BLaER1 (cell line): ENCODE results near the gene SLC17A6.

Experiments
- H3K27ac ChIP-seq: shearing (Covaris generic); formaldehyde crosslinking; 2 replicates; pipeline ENCODE4 v1.8.1; 2022
- H3K27me3 ChIP-seq: shearing (Covaris generic); formaldehyde crosslinking; 2 replicates; pipeline ENCODE4 v1.8.1; 2022
- H3K36me3 ChIP-seq: shearing (Covaris generic); formaldehyde crosslinking; 2 replicates; pipeline ENCODE4 v1.8.1; 2022
- H3K4me1 ChIP-seq: shearing (Covaris generic); formaldehyde crosslinking; 2 replicates; pipeline ENCODE4 v1.8.1; 2022
- H3K4me2 ChIP-seq: shearing (Covaris generic); formaldehyde crosslinking; 2 replicates; pipeline ENCODE4 v1.8.1; 2022
- H3K4me3 ChIP-seq: shearing (Covaris generic); formaldehyde crosslinking; 2 replicates; pipeline ENCODE4 v1.8.1; 2022
- H3K9ac ChIP-seq: shearing (Covaris generic); formaldehyde crosslinking; 2 replicates; pipeline ENCODE4 v1.8.1; 2022
- H3K9me3 ChIP-seq: shearing (Covaris generic); formaldehyde crosslinking; 2 replicates; pipeline ENCODE4 v1.8.1; 2022
- H4K20me1 ChIP-seq: shearing (Covaris generic); formaldehyde crosslinking; 2 replicates; pipeline ENCODE4 v1.8.1; 2022
- Cebpa-rat ChIP-seq: shearing (Covaris generic); IDR thresholded peaks from 2 replicates; pipeline ENCODE4 v1.8.1; 2022

SLC17A6 gene

GRCh38 chr11:22337596-22338485 is at the start of gene SLC17A6:
SLC17A6 (plus strand) TSS chr11:22338381; CDS start chr11:22338534, 153 bp downstream.
- Histone ChIP-seq H3K4me1 (no peaks in the 10 kb centered on the region), H3K4me3 (no peak within 1 kb of the TSS), H3K9ac (no peak within 1 kb of the TSS), H3K4me2 (no peak within 1 kb of the TSS), H3K9me3 (peaks cover 11% of the 10 kb centered on the region), H3K27me3 (peaks cover 34% of the 10 kb centered on the region), H3K36me3 (no peaks in the 10 kb centered on the region), H4K20me1 (no peaks in the 10 kb centered on the region), H3K27ac (no peak within 1 kb of the TSS)
- TF ChIP-seq Cebpa-rat = no peak

- no peaks in the 10 kb centered on the region for H3K36me3 ChIP-seq
- no peak overlapping the region for H3K4me3 ChIP-seq
- H3K27me3 ChIP-seq = no peaks in the 10 kb centered on the region
- no peaks in the 10 kb centered on the region for H3K9me3 ChIP-seq
- no peak overlapping the region for H3K27ac ChIP-seq
- no peaks in the 10 kb centered on the region for H4K20me1 ChIP-seq
- no peak overlapping the region for H3K9ac ChIP-seq
- no peak overlapping the region for H3K4me2 ChIP-seq
- TF ChIP-seq Cebpa-rat = no peak
- no peaks in the 10 kb centered on the region for H3K4me1 ChIP-seq
These were observed 35.8 kb upstream of the SLC17A6 start for GRCh38 chr11:22302368-22302767.

- Histone ChIP-seq H3K4me1 (no peaks in the 10 kb centered on the region), H3K9me3 (no peaks in the 10 kb centered on the region), H3K36me3 (no peaks in the 10 kb centered on the region), H3K9ac (no peak overlapping the region), H4K20me1 (no peaks in the 10 kb centered on the region), H3K27me3 (no peaks in the 10 kb centered on the region), H3K27ac (no peak overlapping the region), H3K4me2 (no peak overlapping the region), H3K4me3 (no peak overlapping the region)
- no peak for TF ChIP-seq Cebpa-rat
These were observed 33.7 kb upstream of the SLC17A6 start for GRCh38 chr11:22304337-22304961.

GRCh38 chr11:22317656-22318055 is 20.5 kb upstream of the SLC17A6 start:
- Histone ChIP-seq H3K27me3 (no peaks in the 10 kb centered on the region), H3K9ac (no peak overlapping the region), H3K4me3 (no peak overlapping the region), H3K4me2 (no peak overlapping the region), H3K36me3 (no peaks in the 10 kb centered on the region), H3K4me1 (0 out of 2 replicates have a peak, but pooled peaks cover 2% of the 10 kb centered on the region), H4K20me1 (no peaks in the 10 kb centered on the region), H3K9me3 (no peaks in the 10 kb centered on the region), H3K27ac (no peak overlapping the region)
- no peak for TF ChIP-seq Cebpa-rat

- Histone ChIP-seq H3K9me3 (no peaks in the 10 kb centered on the region), H3K27me3 (no peaks in the 10 kb centered on the region), H3K4me1 (no peaks in the 10 kb centered on the region), H3K27ac (no peak overlapping the region), H3K4me2 (no peak overlapping the region), H3K9ac (no peak overlapping the region), H3K4me3 (no peak overlapping the region), H3K36me3 (no peaks in the 10 kb centered on the region), H4K20me1 (no peaks in the 10 kb centered on the region)
- no peak for TF ChIP-seq Cebpa-rat
These were observed 6.4 kb upstream of the SLC17A6 start for GRCh38 chr11:22331771-22332170.

GRCh38 chr11:22336587-22336986 is 1.6 kb upstream of the SLC17A6 start:
- no peak overlapping the region for H3K27ac ChIP-seq
- H3K4me1 ChIP-seq = no peaks in the 10 kb centered on the region
- H3K9me3 ChIP-seq = peaks cover 9% of the 10 kb centered on the region
- no peak for TF ChIP-seq Cebpa-rat
- no peak overlapping the region for H3K4me2 ChIP-seq
- H3K27me3 ChIP-seq = peaks cover 22% of the 10 kb centered on the region
- H4K20me1 ChIP-seq = no peaks in the 10 kb centered on the region
- no peak overlapping the region for H3K4me3 ChIP-seq
- H3K9ac ChIP-seq = no peak overlapping the region
- no peaks in the 10 kb centered on the region for H3K36me3 ChIP-seq

GRCh38 chr11:22339611-22340010 is 1.4 kb downstream of the SLC17A6 start:
- no peaks in the 10 kb centered on the region for H3K4me1 ChIP-seq
- peaks cover 50% of the 10 kb centered on the region for H3K27me3 ChIP-seq
- no peak overlapping the region for H3K9ac ChIP-seq
- H3K9me3 ChIP-seq = peaks cover 11% of the 10 kb centered on the region
- no peaks in the 10 kb centered on the region for H4K20me1 ChIP-seq
- no peak overlapping the region for H3K4me3 ChIP-seq
- H3K36me3 ChIP-seq = no peaks in the 10 kb centered on the region
- H3K4me2 ChIP-seq = no peak overlapping the region
- no peak for TF ChIP-seq Cebpa-rat
- no peak overlapping the region for H3K27ac ChIP-seq

- H3K4me3 ChIP-seq = no peak overlapping the region
- no peaks in the 10 kb centered on the region for H3K4me1 ChIP-seq
- no peak overlapping the region for H3K4me2 ChIP-seq
- no peak overlapping the region for H3K9ac ChIP-seq
- H4K20me1 ChIP-seq = no peaks in the 10 kb centered on the region
- no peak overlapping the region for H3K27ac ChIP-seq
- peaks cover 50% of the 10 kb centered on the region for H3K27me3 ChIP-seq
- peaks cover 11% of the 10 kb centered on the region for H3K9me3 ChIP-seq
- TF ChIP-seq Cebpa-rat = no peak
- no peaks in the 10 kb centered on the region for H3K36me3 ChIP-seq
These were observed 2.1 kb downstream of the SLC17A6 start for GRCh38 chr11:22340235-22340634.

- no peak overlapping the region for H3K27ac ChIP-seq
- TF ChIP-seq Cebpa-rat = no peak
- peaks cover 50% of the 10 kb centered on the region for H3K27me3 ChIP-seq
- H3K4me1 ChIP-seq = no peaks in the 10 kb centered on the region
- H3K4me3 ChIP-seq = no peak overlapping the region
- H3K9ac ChIP-seq = no peak overlapping the region
- H3K4me2 ChIP-seq = no peak overlapping the region
- H3K9me3 ChIP-seq = peaks cover 11% of the 10 kb centered on the region
- H4K20me1 ChIP-seq = no peaks in the 10 kb centered on the region
- H3K36me3 ChIP-seq = no peaks in the 10 kb centered on the region
These were observed 2.8 kb downstream of the SLC17A6 start for GRCh38 chr11:22340701-22341587.
